ENCODE results near the gene TSPAN32.

DNA sequence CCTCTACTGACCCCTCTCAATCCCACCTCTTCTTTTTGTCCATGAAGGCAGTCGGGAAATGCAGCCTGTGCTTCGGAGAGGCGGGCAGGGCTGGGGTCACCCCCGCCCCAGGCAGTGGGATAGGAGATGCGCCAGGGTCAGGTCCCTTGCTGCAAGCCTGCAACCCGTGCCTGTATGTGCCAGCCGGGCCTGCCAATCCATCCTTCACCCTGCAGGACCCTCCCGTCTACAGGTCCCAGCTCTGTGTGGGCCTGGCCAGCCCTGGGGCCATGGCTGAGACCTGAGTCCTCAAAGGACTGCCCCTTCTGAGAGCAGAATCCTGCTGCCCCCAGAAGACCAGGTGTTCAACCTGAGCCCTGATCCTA is 42.4 kb upstream of the TSPAN32 start:
- TF ChIP-seq, protein P1, sequence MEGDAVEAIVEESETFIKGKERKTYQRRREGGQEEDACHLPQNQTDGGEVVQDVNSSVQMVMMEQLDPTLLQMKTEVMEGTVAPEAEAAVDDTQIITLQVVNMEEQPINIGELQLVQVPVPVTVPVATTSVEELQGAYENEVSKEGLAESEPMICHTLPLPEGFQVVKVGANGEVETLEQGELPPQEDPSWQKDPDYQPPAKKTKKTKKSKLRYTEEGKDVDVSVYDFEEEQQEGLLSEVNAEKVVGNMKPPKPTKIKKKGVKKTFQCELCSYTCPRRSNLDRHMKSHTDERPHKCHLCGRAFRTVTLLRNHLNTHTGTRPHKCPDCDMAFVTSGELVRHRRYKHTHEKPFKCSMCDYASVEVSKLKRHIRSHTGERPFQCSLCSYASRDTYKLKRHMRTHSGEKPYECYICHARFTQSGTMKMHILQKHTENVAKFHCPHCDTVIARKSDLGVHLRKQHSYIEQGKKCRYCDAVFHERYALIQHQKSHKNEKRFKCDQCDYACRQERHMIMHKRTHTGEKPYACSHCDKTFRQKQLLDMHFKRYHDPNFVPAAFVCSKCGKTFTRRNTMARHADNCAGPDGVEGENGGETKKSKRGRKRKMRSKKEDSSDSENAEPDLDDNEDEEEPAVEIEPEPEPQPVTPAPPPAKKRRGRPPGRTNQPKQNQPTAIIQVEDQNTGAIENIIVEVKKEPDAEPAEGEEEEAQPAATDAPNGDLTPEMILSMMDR (IDR thresholded peaks at IDR 0.05), result no peak
- TF ChIP-seq JUN (IDR thresholded peaks at IDR 0.05), result no peak
- no peak for TF ChIP-seq SMC3 (IDR thresholded peaks at IDR 0.05)
- TF ChIP-seq, protein P2, sequence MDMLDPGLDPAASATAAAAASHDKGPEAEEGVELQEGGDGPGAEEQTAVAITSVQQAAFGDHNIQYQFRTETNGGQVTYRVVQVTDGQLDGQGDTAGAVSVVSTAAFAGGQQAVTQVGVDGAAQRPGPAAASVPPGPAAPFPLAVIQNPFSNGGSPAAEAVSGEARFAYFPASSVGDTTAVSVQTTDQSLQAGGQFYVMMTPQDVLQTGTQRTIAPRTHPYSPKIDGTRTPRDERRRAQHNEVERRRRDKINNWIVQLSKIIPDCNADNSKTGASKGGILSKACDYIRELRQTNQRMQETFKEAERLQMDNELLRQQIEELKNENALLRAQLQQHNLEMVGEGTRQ (IDR thresholded peaks at IDR 0.05), result no peak
- TF ChIP-seq RFX5 (IDR thresholded peaks at IDR 0.05), result no peak
- TF ChIP-seq NFE2L2 (conservative IDR thresholded peaks at IDR 0.05; ENCODE audit: low read length), result no peak
- TF ChIP-seq MAFK (IDR thresholded peaks at IDR 0.05; ENCODE audit: partially characterized antibody), result no peak
- TF ChIP-seq, protein P3, sequence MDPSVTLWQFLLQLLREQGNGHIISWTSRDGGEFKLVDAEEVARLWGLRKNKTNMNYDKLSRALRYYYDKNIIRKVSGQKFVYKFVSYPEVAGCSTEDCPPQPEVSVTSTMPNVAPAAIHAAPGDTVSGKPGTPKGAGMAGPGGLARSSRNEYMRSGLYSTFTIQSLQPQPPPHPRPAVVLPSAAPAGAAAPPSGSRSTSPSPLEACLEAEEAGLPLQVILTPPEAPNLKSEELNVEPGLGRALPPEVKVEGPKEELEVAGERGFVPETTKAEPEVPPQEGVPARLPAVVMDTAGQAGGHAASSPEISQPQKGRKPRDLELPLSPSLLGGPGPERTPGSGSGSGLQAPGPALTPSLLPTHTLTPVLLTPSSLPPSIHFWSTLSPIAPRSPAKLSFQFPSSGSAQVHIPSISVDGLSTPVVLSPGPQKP (IDR thresholded peaks at IDR 0.05; ENCODE audit: low read depth, low read length), result no peak
- TF ChIP-seq POLR2AphosphoS2 (conservative IDR thresholded peaks at IDR 0.05; ENCODE audit: low read length), result no peak
- TF ChIP-seq CEBPB (IDR thresholded peaks at IDR 0.05), result no peak
- no peak for TF ChIP-seq PHF8 (IDR thresholded peaks at IDR 0.05; ENCODE audit: borderline replicate concordance, low read depth)
- TF ChIP-seq POLR2A (IDR thresholded peaks at IDR 0.05; ENCODE audit: low read length), result no peak
- TF ChIP-seq, protein P4, sequence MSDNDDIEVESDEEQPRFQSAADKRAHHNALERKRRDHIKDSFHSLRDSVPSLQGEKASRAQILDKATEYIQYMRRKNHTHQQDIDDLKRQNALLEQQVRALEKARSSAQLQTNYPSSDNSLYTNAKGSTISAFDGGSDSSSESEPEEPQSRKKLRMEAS (IDR thresholded peaks at IDR 0.05), result no peak

Measured in A549 (cell line).